BE2C (cell line): ENCODE measurements around the gene KCNJ18.
"Not testable (repeated sequence)": the region's sequence is repeated elsewhere in the genome, so short reads cannot be mapped to it uniquely, and the experiment has no call there.

ENCODE experiments used
- DNase-seq: peaks from one replicate; pipeline ENCODE4 v3.0.0-alpha.2; 2020
- H3K27me3 ChIP-seq: fragments of 250-450 bp; sonication (Bioruptor Pico); 2 replicates; pipeline ENCODE4 v1.5.1; 2020; ENCODE audit warnings: mild to moderate bottlenecking
- H3K36me3 ChIP-seq: fragments of 250-450 bp; sonication (Bioruptor Pico); 2 replicates; pipeline ENCODE4 v1.5.1; 2020; ENCODE audit warnings: mild to moderate bottlenecking
- H3K4me1 ChIP-seq: fragments of 250-450 bp; sonication (Bioruptor Pico); 2 replicates; pipeline ENCODE4 v1.5.1; 2020
- H3K4me3 ChIP-seq: 2 replicates; pipeline ENCODE4 v1.5.1; 2011; ENCODE audit warnings: low read depth, low read length
- H3K9me3 ChIP-seq: fragments of 250-450 bp; sonication (Bioruptor Pico); 2 replicates; pipeline ENCODE4 v1.5.1; 2020
- TF ChIP-seq, protein P1 (sequence below): IDR thresholded peaks from 2 replicates; pipeline ENCODE4 v1.5.1; 2012; ENCODE audit warnings: mild to moderate bottlenecking, low read depth, low read length

Gene KCNJ18

DNA sequence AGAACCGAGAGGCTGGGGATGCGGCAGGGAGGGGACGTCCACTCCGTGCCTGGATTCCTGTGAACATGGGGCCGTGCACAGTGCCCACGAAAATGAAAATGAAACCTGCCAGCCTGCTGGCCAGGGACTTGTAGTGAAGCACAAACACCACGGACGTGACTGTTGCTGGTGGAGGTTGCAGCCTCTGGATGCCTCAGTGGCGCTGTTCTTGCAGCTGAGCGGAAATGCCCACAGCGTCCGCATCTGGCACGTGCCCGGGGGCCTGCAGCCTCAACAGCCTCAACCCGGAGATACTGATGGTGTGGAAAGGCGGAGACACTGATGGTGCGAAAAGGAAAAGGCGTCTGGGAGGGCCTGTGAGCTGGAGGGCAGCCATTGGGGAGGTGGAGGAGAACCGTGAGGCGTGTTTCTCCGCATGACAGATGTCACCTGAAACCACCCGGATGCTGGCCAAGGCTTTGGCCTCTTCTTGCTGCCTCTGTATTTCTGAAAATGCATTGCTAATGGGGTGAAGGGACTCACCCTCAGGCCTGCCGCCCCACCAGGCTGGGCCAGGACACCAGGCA lies 44.8 kb downstream of the KCNJ18 start:
- not testable (repeated sequence) for H3K27me3 ChIP-seq

DNA sequence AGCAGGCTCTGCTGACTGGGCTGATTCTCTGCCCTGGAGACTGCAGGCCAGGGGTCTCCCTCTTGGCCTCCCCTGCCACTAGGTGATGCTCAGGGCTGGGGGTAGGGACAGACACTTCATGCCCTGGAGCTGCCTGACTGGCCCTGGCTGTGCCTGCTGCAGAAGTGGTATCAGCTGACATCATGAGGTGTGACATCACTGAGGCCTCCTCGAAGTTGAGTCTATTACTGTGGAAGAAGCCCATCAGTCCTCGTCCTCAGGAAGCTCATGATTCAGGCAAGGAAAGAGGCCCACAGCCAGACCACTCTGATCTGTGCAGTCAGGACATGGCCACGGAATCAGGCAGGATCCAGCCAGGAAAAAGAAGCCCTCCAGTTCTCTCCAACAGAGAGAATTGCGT lies 45.9 kb downstream of the KCNJ18 start:
- not testable (repeated sequence) for H3K27me3 ChIP-seq, H3K36me3 ChIP-seq, H3K4me3 ChIP-seq, H3K4me1 ChIP-seq, H3K9me3 ChIP-seq, DNase-seq

More for the DNA sequence above, 44.8 kb downstream of the KCNJ18 start:
- H3K4me1 ChIP-seq, DNase-seq, H3K4me3 ChIP-seq, H3K9me3 ChIP-seq, H3K36me3 ChIP-seq: not testable (repeated sequence)

DNA sequence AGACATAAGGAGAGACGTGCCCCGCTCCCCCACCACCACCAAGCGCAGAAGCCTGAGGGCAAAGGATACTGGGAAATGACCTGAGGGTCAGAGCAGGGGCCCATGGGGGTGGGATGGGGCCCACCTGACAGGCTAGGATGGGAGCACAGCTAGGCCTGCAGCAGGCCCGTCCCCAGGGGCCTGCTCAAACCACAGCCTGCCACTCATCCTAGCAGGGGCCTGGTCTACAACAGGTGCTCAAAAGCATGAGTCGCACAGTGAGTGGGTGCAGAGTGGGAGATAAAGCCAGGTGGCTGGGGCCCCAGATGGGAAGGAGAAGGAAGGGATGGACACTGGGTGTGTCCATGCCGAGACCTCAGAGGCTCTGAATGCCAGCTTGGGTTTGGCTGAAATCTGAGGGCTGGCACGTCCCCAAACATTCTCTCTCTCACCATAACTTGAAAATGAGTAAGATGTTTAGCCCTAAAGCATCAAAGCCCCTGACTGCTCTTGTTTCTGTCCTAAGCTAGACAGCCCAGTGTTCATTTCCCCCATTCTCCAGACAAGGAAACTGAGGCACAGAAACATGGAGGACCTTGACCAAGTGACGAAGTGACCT lies 46.7 kb downstream of the KCNJ18 start:
- H3K4me1 ChIP-seq, H3K9me3 ChIP-seq, H3K36me3 ChIP-seq, H3K27me3 ChIP-seq, DNase-seq, H3K4me3 ChIP-seq: not testable (repeated sequence)

DNA sequence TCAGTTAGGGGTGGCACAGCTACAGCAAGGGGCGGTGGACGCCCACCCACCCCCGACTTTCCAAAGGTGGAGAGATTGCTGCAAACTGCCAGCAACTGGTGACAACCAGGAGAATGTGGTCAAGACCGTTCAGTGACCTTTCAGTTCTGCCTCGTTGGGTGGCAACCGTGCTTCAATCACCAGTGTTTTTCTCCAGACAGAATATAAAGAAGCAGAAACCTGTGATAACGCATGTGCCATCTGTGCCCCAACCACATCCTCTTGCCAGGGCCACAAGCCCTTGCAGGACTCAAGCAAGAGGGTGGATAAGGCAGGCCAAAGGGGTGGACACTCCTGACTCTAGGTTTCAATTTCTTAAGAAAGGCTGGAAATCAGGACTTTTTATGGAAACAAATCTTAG lies 47.2 kb downstream of the KCNJ18 start:
- not testable (repeated sequence) for H3K9me3 ChIP-seq, H3K4me1 ChIP-seq, H3K36me3 ChIP-seq, H3K4me3 ChIP-seq, DNase-seq, H3K27me3 ChIP-seq

DNA sequence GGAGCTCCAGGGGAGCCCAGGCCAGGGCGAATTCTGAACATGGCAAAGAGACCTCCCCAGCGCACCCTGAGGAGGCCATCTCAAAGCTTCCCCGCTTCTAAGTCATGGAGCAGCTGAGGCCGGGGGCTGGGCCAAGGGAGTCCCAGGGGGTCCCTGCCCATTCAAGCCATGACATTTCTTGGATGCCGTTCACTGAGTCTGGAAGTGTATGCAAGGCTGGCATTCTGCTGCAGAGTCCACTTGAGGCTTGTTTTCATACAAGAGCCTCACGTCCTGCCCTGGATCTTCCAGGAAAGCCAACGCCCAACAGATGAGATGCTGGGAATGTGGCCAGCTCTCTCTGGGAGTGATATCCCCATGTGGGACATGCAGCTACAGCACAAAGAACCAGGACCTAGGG lies 48.5 kb downstream of the KCNJ18 start:
- not testable (repeated sequence) for H3K27me3 ChIP-seq, H3K4me3 ChIP-seq, H3K4me1 ChIP-seq, H3K9me3 ChIP-seq, DNase-seq, H3K36me3 ChIP-seq

DNA sequence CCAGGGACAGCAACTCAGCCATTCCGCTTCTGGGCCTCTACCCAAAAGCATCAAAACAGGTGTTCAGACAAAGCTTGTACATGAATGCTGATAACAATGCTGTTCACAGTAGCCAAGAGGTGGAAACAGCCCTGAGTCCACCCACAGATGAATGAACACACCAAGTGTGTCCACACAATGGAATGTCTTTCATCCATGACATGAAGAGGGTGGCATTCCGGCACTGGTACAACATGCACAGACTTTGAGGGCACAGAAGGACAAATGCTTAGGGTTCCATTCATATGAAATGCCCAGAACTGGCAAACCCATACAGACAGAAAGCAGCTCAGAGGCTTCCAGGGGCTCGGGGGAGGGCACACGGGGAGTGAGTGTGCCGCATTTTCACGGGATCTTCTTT lies 49.2 kb downstream of the KCNJ18 start:
- DNase-seq, H3K36me3 ChIP-seq, H3K4me1 ChIP-seq, H3K9me3 ChIP-seq, H3K4me3 ChIP-seq, H3K27me3 ChIP-seq: not testable (repeated sequence)

DNA sequence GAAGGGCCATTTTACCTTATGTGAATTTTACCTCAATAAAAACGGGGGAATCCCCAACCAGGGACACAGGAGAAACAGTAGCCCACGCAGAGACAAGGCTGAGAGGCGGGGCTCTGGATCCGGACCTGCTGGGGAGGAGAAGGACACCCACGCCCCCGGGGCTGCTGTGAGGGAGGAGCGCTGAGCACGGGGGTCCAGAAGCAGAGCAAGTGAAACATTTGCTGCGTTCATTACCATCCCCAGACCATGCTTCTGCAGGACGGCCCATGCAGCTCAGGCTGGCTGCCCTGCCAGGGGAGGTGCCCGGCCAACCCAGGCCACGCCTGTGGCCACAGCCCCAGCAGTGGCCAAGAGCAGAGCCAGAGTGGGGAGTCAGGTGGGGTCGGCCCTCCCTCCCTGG lies 50.0 kb downstream of the KCNJ18 start:
- H3K9me3 ChIP-seq = no peaks in the 10 kb centered on the region
- no peak for DNase-seq

DNA sequence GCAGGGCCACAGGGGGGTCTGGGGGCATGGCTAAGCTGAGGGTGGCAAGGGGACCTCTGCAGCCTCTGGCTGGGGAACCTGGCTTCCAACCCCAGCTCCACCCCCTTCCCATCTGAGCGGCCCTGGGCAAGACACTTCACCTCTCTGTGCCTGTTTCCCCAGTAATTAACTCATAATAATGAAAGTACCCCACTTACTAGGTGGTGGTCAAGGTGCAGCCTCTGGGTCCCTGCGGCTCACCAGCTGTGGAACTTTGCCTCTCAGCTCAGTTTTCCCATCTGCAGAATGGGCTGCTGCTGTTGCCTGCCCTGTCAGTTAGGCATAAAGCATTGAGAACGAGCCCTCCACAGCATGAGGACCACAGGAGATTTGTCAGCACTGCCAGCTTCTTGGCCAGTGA lies 51.8 kb downstream of the KCNJ18 start:
- H3K27me3 ChIP-seq, DNase-seq, H3K4me3 ChIP-seq, H3K36me3 ChIP-seq, H3K9me3 ChIP-seq, H3K4me1 ChIP-seq: not testable (repeated sequence)

More for the DNA sequence above, 50.0 kb downstream of the KCNJ18 start:
- Histone ChIP-seq H3K4me1 (no peaks in the 10 kb centered on the region), H3K27me3 (no peaks in the 10 kb centered on the region), H3K36me3 (no peaks in the 10 kb centered on the region), H3K4me3 (no peak overlapping the region)
- TF ChIP-seq, protein P1, sequence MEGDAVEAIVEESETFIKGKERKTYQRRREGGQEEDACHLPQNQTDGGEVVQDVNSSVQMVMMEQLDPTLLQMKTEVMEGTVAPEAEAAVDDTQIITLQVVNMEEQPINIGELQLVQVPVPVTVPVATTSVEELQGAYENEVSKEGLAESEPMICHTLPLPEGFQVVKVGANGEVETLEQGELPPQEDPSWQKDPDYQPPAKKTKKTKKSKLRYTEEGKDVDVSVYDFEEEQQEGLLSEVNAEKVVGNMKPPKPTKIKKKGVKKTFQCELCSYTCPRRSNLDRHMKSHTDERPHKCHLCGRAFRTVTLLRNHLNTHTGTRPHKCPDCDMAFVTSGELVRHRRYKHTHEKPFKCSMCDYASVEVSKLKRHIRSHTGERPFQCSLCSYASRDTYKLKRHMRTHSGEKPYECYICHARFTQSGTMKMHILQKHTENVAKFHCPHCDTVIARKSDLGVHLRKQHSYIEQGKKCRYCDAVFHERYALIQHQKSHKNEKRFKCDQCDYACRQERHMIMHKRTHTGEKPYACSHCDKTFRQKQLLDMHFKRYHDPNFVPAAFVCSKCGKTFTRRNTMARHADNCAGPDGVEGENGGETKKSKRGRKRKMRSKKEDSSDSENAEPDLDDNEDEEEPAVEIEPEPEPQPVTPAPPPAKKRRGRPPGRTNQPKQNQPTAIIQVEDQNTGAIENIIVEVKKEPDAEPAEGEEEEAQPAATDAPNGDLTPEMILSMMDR = no peak

DNA sequence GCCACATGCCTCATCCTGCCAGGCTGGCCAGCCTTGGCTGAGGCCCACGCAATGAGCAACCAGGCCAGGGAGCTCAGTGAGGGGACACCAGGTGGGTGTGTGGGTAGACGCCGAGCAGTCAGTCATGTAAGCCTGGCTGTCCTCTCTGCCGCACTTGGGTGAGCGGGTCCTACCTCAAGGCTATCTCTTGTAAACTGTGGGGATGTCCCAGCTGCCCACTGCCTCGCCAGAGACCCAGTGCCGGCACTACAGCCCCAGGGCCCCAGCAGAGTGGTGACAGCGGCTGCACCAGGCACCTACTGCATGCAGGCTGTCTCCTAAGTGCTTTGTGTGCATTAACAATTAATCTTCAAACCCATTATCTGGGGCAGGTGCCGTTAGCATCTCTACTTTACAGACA lies 52.3 kb downstream of the KCNJ18 start:
- not testable (repeated sequence) for H3K4me1 ChIP-seq, H3K9me3 ChIP-seq

DNA sequence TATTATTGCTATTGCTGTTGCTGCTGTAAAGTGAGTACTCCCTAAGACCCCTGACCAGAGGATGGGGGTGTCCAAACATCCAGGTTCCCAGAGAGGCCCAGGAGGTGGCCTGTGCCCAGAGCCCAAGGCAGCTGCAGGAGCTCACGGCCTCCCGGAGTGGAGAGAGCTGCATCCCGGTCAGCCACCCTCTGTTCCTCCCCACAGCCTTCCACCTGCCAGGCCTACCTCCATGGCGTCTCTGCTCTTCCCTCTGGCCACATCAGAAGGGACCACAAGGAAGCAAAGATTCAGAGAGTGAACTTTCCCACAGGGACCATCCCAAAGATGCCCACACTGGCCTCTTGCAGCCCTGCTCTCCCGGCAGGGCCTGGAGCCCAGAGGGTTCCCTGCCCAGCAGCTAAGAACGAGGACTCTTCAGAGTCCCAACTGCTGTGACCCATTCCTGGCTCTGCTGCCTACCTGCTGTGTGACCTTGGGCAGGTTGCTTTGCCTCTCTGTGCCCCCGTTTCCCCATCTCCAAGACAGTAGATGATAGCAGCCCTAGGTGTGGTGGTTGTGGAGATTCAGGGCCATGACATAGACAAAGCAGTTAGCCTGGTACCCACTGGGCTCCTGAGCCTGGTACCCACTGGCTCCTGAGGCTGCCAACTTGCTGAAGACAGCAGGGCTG lies 53.2 kb downstream of the KCNJ18 start:
- DNase-seq, H3K9me3 ChIP-seq, H3K4me3 ChIP-seq, H3K4me1 ChIP-seq, H3K36me3 ChIP-seq, H3K27me3 ChIP-seq: not testable (repeated sequence)

More for the DNA sequence above, 52.3 kb downstream of the KCNJ18 start:
- DNase-seq, H3K36me3 ChIP-seq, H3K4me3 ChIP-seq, H3K27me3 ChIP-seq: not testable (repeated sequence)

DNA sequence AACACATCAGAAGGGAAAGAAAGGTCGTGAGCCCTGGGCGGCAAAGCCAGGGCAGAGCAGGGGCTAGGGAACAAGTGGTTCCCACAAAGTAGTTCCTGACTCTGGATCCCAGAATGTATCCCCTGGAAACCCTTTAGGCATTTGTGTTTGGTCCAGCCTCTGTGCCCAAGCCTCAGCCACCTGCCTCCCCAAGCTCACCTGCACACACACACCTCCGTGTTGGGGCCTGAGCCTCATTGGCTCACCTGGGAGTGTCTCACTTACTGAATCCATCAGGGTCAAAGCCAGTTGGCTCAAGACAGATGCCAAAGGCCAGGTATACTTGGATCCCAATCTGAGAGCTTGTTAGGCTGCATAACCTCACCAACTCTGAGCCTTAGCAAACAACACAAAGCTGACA lies 54.1 kb downstream of the KCNJ18 start:
- H3K9me3 ChIP-seq, DNase-seq, H3K36me3 ChIP-seq, H3K27me3 ChIP-seq, H3K4me1 ChIP-seq, H3K4me3 ChIP-seq: not testable (repeated sequence)

DNA sequence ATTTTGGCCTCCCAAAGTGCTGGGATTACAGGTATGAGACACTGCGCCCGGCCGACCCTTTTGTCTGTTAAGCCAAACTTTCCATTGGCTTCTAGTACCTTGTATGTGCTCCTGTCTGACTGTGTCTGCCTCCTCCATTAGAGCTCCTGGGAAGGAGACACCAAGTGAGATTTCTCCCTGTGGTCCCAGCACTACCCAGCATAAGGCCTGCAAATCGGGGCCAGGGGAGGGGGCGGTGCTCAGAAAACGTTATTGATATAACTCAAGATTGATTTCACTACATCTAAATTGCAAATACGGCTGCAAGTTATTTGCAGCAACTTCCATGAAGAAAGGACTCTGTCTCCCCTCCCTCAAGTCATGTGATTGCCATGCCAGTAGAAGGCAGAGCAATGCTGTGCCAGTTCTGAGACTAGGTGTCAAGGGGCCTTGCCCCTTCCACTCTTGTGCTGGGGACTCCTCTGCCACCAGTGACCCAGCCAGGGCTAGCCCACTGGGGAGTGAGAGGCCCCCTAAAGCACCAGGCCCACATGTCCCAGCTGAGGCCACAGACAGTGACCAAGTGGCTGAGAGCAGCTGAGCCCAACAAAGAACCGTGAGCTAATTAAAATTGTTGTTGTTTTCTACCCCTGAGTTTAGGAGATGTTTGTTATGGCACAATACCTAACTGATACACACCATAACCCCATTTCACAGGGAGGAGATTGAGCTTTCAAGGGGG lies 55.0 kb downstream of the KCNJ18 start:
- not testable (repeated sequence) for DNase-seq, H3K36me3 ChIP-seq, H3K4me3 ChIP-seq, H3K27me3 ChIP-seq, H3K4me1 ChIP-seq, H3K9me3 ChIP-seq

DNA sequence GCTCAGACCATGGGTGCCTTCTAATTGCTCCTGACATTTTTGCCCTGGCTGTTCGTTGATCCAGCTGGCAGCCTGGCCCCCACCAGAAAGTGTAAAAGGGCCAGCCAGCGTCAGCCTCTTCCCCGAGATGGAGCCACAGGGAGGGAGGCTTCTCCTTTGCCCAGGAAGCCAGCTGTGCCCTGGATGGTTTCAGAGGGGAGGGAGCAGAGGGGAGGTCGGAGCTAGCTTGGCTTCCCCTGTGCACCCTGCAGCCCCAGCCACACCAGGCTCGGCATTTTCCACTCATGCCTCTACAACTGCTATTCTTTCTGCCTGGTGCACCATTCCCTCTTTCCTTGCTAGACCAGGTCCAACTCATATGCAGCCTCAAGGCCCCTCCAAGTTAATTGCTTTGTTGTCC lies 56.4 kb downstream of the KCNJ18 start:
- not testable (repeated sequence) for DNase-seq, H3K27me3 ChIP-seq, H3K4me3 ChIP-seq, H3K4me1 ChIP-seq, H3K36me3 ChIP-seq, H3K9me3 ChIP-seq

DNA sequence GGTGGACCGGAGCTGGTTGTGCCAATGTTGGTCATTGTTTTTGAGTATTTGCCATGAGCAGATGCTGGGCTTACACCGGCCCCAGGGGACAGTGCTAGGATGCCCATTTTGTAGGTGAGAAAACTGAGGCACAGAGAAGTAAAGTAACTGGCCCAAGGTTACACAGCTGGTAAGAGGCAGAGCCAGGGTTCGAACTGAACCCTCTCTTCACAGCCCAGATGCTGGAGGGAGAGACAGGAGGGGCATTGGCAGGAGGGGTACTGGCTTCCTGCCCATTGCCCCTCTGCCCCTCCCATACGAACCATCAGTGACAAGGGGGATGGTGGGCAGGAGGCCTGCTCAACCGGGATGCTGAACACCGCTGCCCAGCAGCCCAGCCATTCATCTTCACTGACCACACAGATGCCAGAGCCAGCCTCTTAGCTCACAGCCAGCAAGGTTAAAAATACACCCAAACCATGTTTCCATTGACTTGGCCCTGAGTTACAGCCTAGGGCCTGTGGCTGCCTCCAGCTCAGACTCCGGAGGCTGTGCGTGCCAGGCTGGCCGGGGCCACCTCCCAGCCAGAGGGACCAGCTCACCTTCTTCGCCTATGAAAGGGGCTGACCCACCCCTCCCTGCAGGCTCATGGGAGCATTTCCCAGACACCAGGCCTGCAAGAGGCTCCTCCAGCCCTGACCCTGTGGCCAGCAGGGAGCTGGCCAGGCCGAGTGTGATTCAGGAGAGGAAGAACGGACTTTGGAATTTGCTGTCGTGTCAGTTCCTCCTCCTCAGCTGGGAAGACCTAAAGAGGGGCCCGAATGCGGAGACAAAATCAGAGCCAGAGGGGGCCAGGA lies 57.6 kb downstream of the KCNJ18 start:
- DNase-seq, H3K4me3 ChIP-seq, H3K27me3 ChIP-seq, H3K4me1 ChIP-seq, H3K9me3 ChIP-seq, H3K36me3 ChIP-seq: not testable (repeated sequence)
